ENCODE measurements around the gene MRPL18.

Gene MRPL18

GRCh38 chr6:159844737-159845645 is 54.7 kb downstream of the MRPL18 start:
- no peak for DNase-seq
